Activated CD4-positive, alpha-beta T cell treated with anti-CD3 and anti-CD28 coated beads for 48 hours (primary cell): ENCODE measurements around the gene SHB.

Experiments used
- DNase-seq: peaks from one replicate; pipeline ENCODE4 v3.0.0-alpha.2; 2020

The SHB gene

DNA sequence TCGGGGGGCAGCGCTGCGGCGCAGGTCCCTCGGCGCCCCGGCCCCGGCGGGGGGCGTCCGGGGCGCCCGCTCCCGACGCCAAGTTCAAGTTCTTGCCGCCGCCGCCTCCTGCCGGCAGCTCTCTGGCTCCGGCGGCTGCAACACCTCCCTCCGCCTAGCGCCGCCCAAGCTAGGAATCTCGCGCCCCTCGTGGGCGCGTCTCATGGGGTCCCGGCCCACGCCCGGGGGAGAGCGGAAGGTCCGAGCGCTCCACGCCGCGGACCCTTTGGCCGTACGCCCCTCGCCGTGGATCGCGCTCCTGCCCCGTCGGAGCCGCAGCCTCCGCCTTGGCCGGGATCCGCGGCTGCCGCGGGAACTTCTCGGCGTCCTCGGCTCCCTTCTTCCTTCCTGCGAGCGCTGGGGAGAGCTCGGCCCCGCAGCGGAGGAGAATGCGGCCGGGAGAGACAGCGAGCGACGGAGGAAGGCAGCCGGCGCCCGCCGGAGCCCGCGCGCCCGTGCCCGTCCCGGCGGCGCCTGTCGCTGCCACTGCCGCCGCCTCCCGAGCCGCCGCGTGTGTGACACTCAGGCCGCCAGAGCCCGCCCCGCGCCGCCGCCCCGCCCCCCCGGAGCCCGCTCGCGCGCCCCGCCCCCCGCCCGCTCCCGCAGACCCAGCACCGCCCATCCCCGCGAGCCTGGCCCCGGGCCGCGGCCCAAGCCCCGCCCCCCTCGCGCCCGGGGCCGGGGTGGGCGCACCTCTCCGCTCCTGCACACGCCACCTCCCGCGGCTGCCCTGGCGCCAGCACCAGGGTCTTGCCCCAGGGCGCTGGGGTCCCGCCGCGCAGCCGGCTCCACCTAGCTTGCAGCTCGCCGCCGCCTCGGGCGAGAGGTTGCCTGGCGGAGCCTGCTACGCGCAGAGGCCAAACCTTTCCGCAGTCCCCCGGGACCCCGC, at the start of gene SHB:
TSS of gene SHB (minus strand) at position 527 of the 928 bp plus-strand sequence. CDS start 582 bp downstream, outside the sequence.
- peak; percentile 82 for DNase-seq

DNA sequence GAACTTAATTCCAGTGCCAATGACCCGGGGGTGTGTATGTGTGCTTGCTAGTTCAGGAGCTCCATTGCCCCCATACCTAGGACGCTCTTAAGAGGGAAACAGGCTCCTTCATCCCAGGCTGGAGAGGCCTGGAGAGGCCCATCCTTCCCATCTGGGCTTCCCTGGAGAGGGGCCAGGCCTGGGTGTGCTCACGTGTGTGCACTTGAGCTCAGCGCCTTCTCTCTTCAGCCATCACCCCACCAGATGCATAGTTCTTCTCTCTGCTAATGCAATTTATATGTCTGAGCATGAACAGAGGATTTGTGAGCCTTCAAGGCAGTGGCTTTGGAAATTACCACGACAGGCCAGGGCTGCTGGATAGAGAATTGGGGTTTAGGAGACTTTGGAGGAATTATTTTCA, 48.6 kb upstream of the SHB start:
- no peak for DNase-seq

GRCh38 chr9:38114905-38115304, 45.9 kb upstream of the SHB start:
- no peak for DNase-seq

DNA sequence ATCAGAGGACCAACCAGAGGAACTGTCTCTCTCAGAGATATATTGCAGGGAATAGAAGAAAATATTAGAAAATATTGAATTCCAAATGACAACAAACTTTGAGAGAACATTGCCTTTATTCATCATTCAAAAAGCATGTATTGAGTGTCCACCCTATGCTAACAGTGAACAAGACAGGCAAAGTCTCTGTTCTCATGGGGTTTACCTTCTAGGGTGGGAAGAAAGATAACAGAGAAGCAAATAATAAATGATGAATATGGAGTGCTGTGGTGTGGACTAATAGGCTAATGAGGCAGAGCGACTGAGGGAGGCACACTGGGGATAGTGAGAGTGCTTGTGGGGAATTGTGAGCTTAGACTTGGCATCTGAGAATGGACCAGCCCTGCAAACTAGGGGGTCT, 43.4 kb upstream of the SHB start:
- DNase-seq = no peak

GRCh38 chr9:38112049-38112448, 43.0 kb upstream of the SHB start:
- no peak for DNase-seq

DNA sequence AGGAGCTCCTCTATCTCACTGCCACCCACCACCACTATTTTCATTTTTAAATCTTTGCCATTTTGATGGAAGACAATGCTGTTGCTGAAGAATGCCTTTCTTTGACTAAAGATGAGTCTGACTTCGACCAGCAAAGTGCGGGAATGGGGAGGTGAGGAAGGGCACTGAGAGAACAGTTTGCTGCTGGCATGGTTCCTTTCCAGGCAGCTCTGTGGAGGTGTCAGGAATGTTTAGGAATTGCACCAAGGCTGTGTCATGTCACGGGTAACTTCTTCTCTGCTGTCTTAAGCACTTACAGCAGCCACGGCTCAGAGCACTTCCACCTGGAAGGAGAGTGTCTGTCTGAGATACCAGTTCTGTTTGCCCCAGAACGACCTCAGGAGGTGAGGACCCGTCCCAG, 41.4 kb upstream of the SHB start:
- no peak for DNase-seq

- DNase-seq = no peak
Observed at GRCh38 chr9:38109601-38110000, 40.6 kb upstream of the SHB start.

DNA sequence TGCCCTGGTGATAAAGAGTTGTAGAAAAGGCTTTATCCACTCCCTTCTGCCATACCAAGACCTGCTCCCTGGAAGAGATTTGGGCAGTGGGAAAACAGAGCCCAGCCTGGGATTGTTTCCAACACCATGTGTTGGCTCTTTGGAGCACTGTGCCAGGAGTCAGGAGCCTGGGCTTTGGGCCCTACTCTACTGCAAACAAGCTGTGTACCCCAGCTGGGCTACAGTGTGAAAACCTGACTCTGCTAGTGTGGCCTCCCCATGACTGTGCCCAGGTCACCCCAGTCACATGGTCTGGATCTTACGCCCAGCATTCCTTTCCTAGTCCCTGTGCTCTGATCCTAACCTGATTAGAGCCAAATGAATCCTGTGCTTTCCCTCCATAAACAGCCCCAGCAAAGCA, 39.3 kb upstream of the SHB start:
- no peak for DNase-seq

DNA sequence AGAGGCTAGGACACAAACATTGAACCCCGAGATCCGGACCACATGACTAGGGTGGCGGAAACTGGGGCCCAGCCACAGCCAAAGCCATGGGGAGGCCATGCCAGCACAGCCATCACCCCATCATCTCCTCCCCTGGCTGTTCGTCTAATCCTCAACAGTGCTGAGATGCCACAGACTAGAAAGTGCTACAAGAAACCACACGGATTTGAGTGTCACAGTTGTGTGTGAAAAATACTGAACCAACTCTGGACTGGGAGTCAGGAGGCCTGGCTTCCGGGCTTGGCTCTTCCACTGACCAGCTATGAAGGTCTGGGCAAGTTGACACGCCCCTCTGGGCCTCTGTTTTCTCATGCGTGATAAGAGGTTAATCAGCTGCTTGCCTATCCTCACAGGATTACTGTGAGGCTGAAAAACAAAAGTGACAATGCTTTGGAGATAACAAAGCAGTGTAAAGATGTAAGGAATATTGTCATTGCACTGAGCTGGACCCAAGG, 38.8 kb upstream of the SHB start:
- no peak for DNase-seq

DNA sequence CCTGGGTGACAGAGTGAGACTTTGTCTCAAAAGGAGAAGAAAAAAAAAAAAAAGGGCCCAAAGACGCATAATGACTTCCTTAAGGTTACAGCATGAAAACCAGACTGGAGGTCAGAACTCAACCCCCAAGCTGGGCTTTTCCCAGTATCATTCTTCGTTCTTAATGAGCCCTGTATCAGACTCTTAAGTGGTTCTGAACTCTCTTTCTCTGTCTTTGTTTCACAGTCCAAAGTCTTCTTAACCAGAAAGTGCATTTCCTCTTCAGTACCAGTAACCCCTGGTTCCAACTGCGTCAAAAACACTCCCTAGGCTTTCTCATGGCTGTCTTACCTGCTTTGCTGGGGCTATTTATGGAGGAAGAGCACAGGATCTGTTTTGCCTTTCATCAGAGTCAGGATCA, 38.4 kb upstream of the SHB start:
- no peak for DNase-seq

- DNase-seq = no peak
Observed at GRCh38 chr9:38106488-38106887, 37.5 kb upstream of the SHB start.

GRCh38 chr9:38103340-38103739, 34.3 kb upstream of the SHB start:
- DNase-seq = no peak

DNA sequence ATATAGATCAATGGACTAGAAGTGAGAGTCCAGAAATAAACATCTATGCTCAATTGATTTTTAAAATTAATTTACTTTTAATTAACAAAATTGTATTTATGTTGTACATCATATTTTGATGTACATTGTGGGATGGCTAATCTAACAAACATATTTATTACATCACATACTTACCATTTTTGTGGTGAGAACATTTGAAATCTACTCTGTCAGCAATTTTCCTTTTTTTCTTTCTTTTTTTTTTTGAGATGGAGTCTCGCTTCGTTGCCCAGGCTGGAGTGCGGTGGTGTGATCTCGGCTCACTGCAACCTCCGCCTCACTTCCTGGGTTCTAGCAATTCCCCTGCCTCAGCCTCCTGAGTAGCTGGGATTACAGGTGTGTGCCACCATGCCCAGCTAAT, 32.4 kb upstream of the SHB start:
- DNase-seq = no peak

DNA sequence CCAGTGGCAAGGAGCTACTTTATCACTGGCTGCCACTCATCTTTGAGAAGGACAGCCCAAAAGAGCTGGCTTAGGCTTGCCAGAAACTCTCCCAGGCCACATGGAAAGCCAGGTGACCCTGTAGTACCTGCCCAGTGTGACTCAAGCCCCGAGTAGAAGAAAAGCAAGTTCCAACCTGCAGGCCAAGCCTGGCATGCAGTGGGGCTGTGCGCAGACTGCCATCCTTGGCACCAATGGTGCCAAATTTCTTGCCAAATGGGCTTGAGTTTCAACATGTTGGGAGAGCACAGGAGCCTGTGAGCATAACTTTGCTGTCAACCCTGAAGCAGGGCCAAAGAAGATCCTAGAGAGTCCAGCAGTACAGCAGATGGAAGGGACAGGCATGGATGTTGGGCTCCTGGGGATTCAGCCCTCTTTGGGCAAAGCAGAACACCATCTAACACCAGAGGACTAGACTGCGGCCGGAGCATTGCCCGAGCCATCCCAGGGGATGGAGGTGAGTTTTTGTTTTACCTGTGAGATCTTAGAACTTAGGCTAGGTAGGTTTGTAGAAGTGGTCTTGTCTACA, 27.3 kb upstream of the SHB start:
- no peak for DNase-seq

DNA sequence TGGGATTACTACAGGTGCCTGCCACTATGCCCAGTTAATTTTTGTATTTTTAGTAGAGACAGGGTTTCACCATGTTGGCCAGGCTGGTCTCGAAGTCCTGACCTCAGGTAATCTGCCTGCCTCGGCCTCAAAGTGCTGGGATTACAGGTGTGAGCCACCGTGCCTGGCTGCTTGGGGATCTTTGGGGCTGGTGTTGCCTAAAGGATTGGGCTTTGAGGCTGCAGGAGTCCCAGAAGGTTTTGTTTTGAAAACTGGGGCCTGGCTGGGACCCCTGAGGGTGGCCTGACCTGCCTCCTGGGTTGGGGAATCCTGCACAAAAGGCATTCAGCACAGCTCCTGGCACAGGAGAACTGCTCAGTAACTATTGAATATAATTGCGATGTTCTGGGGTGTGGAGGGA, 25.1 kb upstream of the SHB start:
- DNase-seq = no peak

DNA sequence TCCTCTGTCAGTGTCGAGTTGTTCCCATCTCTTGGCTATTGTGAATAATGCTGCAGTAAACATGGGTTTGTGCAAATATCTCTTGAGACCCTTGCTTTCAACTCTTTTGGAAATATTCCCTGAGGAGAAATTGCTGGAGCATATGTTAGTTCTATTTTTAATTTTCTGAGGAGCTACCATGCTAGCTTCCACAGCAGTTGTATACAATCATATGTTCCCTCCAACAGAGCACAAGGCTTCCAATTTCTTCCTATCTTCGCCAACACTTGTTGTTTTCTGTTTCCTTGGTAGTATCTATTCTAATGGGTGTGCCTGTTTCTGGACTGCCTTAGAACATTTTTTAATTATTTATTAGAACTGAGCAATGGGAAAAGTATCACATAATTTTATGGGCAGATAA, 23.6 kb upstream of the SHB start:
- DNase-seq = no peak

- DNase-seq = no peak
Observed at GRCh38 chr9:38092200-38092524, 23.1 kb upstream of the SHB start.

GRCh38 chr9:38091310-38092199, 22.5 kb upstream of the SHB start:
- DNase-seq = no peak

DNA sequence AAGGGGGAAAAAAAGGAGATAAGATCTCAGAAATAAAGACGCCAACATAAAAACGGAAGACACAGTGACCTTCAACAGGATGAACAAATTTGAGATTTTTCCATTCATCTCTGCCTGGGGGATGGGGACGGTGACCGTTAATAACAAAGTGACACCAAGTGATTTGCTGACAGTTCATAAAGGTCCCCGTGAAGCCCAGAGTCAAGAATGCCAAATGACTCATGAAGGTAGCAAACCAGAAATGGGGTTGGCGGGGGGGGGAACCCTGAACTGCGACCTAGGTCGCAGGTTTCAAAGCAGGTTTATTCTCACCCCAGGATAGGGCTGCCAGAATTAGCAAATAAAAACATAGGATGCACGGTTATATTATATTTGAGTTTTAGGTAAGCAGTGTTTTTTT, 21.1 kb upstream of the SHB start:
- no peak for DNase-seq

GRCh38 chr9:38089387-38090165, 20.5 kb upstream of the SHB start:
- DNase-seq = no peak

GRCh38 chr9:38088006-38088925, 19.2 kb upstream of the SHB start:
- peak; percentile 80 for DNase-seq

DNA sequence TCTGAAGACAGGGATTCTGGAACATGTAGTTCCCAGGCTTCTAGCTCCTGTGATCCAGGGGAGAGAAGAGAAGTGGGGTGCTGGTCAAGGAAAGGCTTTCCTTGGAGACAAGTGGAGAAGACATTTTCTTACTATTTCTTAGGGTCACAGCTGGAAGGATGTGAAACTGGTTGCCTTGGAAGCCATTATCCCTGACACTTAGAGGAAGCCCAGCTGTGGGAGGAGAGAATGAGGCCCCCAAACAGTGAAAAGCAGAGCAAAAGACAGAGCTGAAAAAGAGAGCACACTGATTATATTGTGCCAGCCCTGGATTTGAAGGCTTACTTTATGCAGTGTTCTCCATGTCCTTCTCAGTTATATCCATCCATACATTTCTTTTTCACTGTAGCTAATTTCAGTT, 17.5 kb upstream of the SHB start:
- no peak for DNase-seq
